Keratinocyte (primary cell): Measurements from ENCODE around the gene ADAM15.

Experiments
- CTCF ChIP-seq, 3 experiments: IDR thresholded peaks in 1 of 3; conservative IDR thresholded peaks in 1 of 3; optimal IDR thresholded peaks in 1 of 3; 2 replicates in 2 of 3; 3 replicates in 1 of 3; pipeline versions ENCODE3 to v1.5.1; 2011; ENCODE audit warnings: low read length in 3 of 3, mild to moderate bottlenecking in 3 of 3, moderate library complexity in 2 of 3, control low read depth in 1 of 3, inconsistent platforms in 1 of 3; ENCODE audit not compliant: insufficient read depth in 2 of 3; ENCODE audit errors: extremely low read depth in 1 of 3
- EZH2 ChIP-seq: IDR thresholded peaks from one replicate; pipeline ENCODE4 v1.6.1; 2012; ENCODE audit warnings: inconsistent platforms, mild to moderate bottlenecking, low read length, moderate library complexity

DNA sequence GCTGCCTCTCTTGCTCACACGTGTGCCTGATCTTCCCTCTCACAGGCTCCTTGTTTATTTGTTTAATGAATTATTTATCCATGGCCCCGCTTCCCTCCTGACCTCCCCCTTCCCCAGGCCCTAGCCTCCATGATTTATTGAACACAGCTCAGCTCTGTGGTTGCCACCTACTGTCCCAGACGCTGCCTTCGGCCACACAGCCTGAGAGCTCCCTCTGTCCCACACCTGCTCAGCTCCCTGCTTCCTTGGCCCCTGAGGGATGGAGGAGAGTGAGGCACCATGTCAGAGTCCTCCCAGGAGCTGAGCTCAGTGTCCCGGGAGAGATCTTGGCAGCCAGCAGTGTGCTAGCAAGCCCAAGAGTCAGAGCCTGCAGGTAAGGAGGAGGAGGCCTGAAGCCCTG lies 24.4 kb downstream of the ADAM15 start:
- TF ChIP-seq EZH2: no peak
- no peak for TF ChIP-seq CTCF (optimal IDR thresholded peaks at IDR 0.05 in 1 of 3, IDR thresholded peaks at IDR 0.05 in 1 of 3, conservative IDR thresholded peaks at IDR 0.05 in 1 of 3; ENCODE audit: extremely low read depth in 1 of 3, insufficient read depth in 2 of 3, low read length in 3 of 3)
